IMR-90 (cell line): ENCODE measurements around the gene WDR62. TPM values are rescaled to one million over a fixed set of nuclear protein-coding genes. Genes with fewer than 3 reads are reported as not detected.

Experiments used
- ATAC-seq: fragments of 200-7000 bp; cut with Tn5 transposase; 2 replicates; pipeline ENCODE4 v1.9.1; 2020; ENCODE audit warnings: low read depth, mild to moderate bottlenecking, moderate library complexity
- BruUV-seq: library from RNA; stranded (reverse); fragments of 400-500 nt; replicated peaks from 2 replicates; lab custom pipeline; 2021; lab: Mats Ljungman, UMichigan
- CTCF ChIA-PET: fragments of 300-600 bp; formaldehyde crosslinking; extraction: SDS; loops from one replicate; lab custom pipeline; 2021; ENCODE audit warnings: antibody characterized with exemption; lab: Yijun Ruan, JAX
- POLR2A ChIA-PET: fragments of 300-600 bp; sonication (Branson Sonifier 250); formaldehyde crosslinking; loops from one replicate; lab custom pipeline; 2022; ENCODE audit warnings: antibody characterized with exemption; ENCODE audit not compliant: unreplicated experiment; lab: Charles Lee
- DNase-seq: peaks from one replicate; pipeline ENCODE4 v3.0.0; 2013
- H2AFZ ChIP-seq: replicated peaks from 2 replicates; pipeline ENCODE3; 2013; ENCODE audit warnings: low read length, mild to moderate bottlenecking; ENCODE audit not compliant: poor library complexity
- H2AK5ac ChIP-seq: 2 replicates; pipeline ENCODE4 v1.6.1; 2013; ENCODE audit warnings: low read depth, low read length, inconsistent platforms
- H2AK9ac ChIP-seq: replicated peaks from 2 replicates; pipeline ENCODE3; 2013; ENCODE audit warnings: mild to moderate bottlenecking, low read depth, low read length, moderate library complexity; ENCODE audit not compliant: poor library complexity
- H2BK120ac ChIP-seq: 2 replicates; pipeline ENCODE4 v1.6.1; 2013; ENCODE audit warnings: low read depth, low read length, inconsistent platforms
- H2BK15ac ChIP-seq: 3 replicates; pipeline ENCODE4 v1.6.1; 2013; ENCODE audit warnings: low read depth, low read length, inconsistent platforms
- H2BK20ac ChIP-seq: 2 replicates; pipeline ENCODE4 v1.6.1; 2013; ENCODE audit warnings: low read depth, mild to moderate bottlenecking, inconsistent platforms, low read length, moderate library complexity
- H2BK5ac ChIP-seq: 2 replicates; pipeline ENCODE4 v1.6.1; 2013; ENCODE audit warnings: mild to moderate bottlenecking, low read depth, low read length, inconsistent platforms; ENCODE audit not compliant: poor library complexity, severe bottlenecking
- H3K14ac ChIP-seq: replicated peaks from 2 replicates; pipeline ENCODE4 v1.6.1; 2013; ENCODE audit warnings: low read depth, low read length, inconsistent platforms
- H3K18ac ChIP-seq: 2 replicates; pipeline ENCODE4 v1.6.1; 2013; ENCODE audit warnings: low read depth, low read length, control low read depth
- H3K23ac ChIP-seq: 2 replicates; pipeline ENCODE4 v1.6.1; 2013; ENCODE audit warnings: low read depth, low read length, inconsistent platforms
- H3K27ac ChIP-seq: 2 replicates; pipeline ENCODE4 v1.5.1; 2013; ENCODE audit warnings: mild to moderate bottlenecking, control low read depth, low read length; ENCODE audit not compliant: insufficient read depth
- H3K27me3 ChIP-seq: 2 replicates; pipeline ENCODE4 v1.6.1; 2013; ENCODE audit warnings: low read length; ENCODE audit not compliant: control insufficient read depth, insufficient read depth
- H3K36me3 ChIP-seq: 2 replicates; pipeline ENCODE4 v1.6.1; 2013; ENCODE audit warnings: low read length, mixed read lengths; ENCODE audit not compliant: control insufficient read depth, insufficient read depth
- H3K4ac ChIP-seq: 2 replicates; pipeline ENCODE4 v1.6.1; 2013; ENCODE audit warnings: low read depth, low read length, inconsistent platforms
- H3K4me1 ChIP-seq: 2 replicates; pipeline ENCODE4 v1.6.1; 2013; ENCODE audit warnings: low read length, mixed read lengths; ENCODE audit not compliant: control insufficient read depth, insufficient read depth
- H3K4me2 ChIP-seq: 2 replicates; pipeline ENCODE4 v1.6.1; 2013; ENCODE audit warnings: low read depth, mild to moderate bottlenecking, control low read depth, low read length, moderate library complexity
- H3K4me3 ChIP-seq: 2 replicates; pipeline ENCODE4 v1.5.1; 2013; ENCODE audit warnings: low read depth, mild to moderate bottlenecking, control low read depth, low read length, moderate library complexity; ENCODE audit not compliant: insufficient read depth
- H3K56ac ChIP-seq: 2 replicates; pipeline ENCODE4 v1.6.1; 2013; ENCODE audit warnings: low read length, inconsistent platforms; ENCODE audit not compliant: insufficient read depth; ENCODE audit errors: extremely low read depth
- H3K79me1 ChIP-seq, 2 experiments: 2 replicates each; pipeline ENCODE4 v1.6.1; 2013; ENCODE audit warnings: low read length in 2 of 2, inconsistent platforms in 1 of 2, low read depth in 1 of 2
- H3K9ac ChIP-seq: 2 replicates; pipeline ENCODE4 v1.6.1; 2013; ENCODE audit warnings: low read depth, low read length, control low read depth
- H3K9me1 ChIP-seq: 2 replicates; pipeline ENCODE4 v1.6.1; 2013; ENCODE audit warnings: low read length, inconsistent platforms; ENCODE audit not compliant: insufficient read depth
- H3K9me3 ChIP-seq: 2 replicates; pipeline ENCODE4 v1.6.1; 2013; ENCODE audit warnings: low read length; ENCODE audit not compliant: control insufficient read depth, insufficient read depth
- H4K20me1 ChIP-seq: 2 replicates; pipeline ENCODE4 v1.6.1; 2013; ENCODE audit warnings: low read length, inconsistent platforms; ENCODE audit not compliant: insufficient read depth
- H4K5ac ChIP-seq: 2 replicates; pipeline ENCODE4 v1.6.1; 2013; ENCODE audit warnings: mild to moderate bottlenecking, low read depth, low read length, control low read depth
- H4K8ac ChIP-seq, 2 experiments: 2 replicates each; pipeline ENCODE4 v1.6.1; 2013; ENCODE audit warnings: low read depth in 2 of 2, low read length in 2 of 2, control low read depth in 1 of 2, inconsistent platforms in 1 of 2
- H4K91ac ChIP-seq: 2 replicates; pipeline ENCODE4 v1.6.1; 2013; ENCODE audit warnings: low read depth, low read length, inconsistent platforms; ENCODE audit not compliant: insufficient read depth
- BHLHE40 ChIP-seq: fragments of 150-350 bp; IDR thresholded peaks from 2 replicates; pipeline ENCODE4 v1.6.1; 2016; ENCODE audit warnings: mild to moderate bottlenecking, low read depth, low read length
- CEBPB ChIP-seq: IDR thresholded peaks from 2 replicates; pipeline ENCODE4 v1.6.1; 2012; ENCODE audit warnings: low read depth, low read length, improper control_type of control experiment
- CHD1 ChIP-seq: IDR thresholded peaks from 2 replicates; pipeline ENCODE4 v1.6.1; 2012; ENCODE audit warnings: low read depth, low read length, improper control_type of control experiment
- FOS ChIP-seq: fragments of 150-350 bp; IDR thresholded peaks from 2 replicates; pipeline ENCODE4 v1.6.1; 2016; ENCODE audit warnings: low read depth, low read length
- POLR2A ChIP-seq: IDR thresholded peaks from 2 replicates; pipeline ENCODE4 v1.6.1; 2012; ENCODE audit warnings: mild to moderate bottlenecking, low read depth, low read length
- RAD21 ChIP-seq: IDR thresholded peaks from 2 replicates; pipeline ENCODE4 v1.6.1; 2012; ENCODE audit warnings: low read length, improper control_type of control experiment
- RCOR1 ChIP-seq: IDR thresholded peaks from 2 replicates; pipeline ENCODE4 v1.6.1; 2012; ENCODE audit warnings: mild to moderate bottlenecking, low read length, improper control_type of control experiment; ENCODE audit not compliant: insufficient replicate concordance
- SMC3 ChIP-seq: fragments of 150-350 bp; IDR thresholded peaks from 2 replicates; pipeline ENCODE4 v1.6.1; 2016; ENCODE audit warnings: low read depth, mild to moderate bottlenecking, antibody characterized with exemption, low read length, moderate library complexity
- WGBS, 2 experiments: methylation state at CpG; one replicate each; pipeline versions ENCODE4 v1.1.5 to v1.1.7; 2013; ENCODE audit warnings: missing lambda C conversion rate in 2 of 2; ENCODE audit not compliant: insufficient read length in 1 of 2; ENCODE audit errors: extremely low coverage in 2 of 2; 5-methylcytosine and 5-hydroxymethylcytosine counted together
- dilution Hi-C: fragments of 300-500 bp; cut with HindIII; formaldehyde crosslinking; loops from one replicate; pipeline ENCODE4 v1.14.3; 2018; ENCODE audit warnings: low sequenced_read_pairs; ENCODE audit not compliant: unreplicated experiment
- in situ Hi-C: fragments of 300-500 bp; cut with MboI; formaldehyde crosslinking; loops from 3 replicates; pipeline ENCODE4 v1.14.3; 2019; ENCODE audit warnings: low sequenced_read_pairs, inconsistent platforms, mixed read lengths
- intact Hi-C: fragments of 100-400 bp; cut with micrococcal nuclease; formaldehyde crosslinking; loops from 2 replicates; pipeline ENCODE4 v1.10.0; 2022
- polyA plus RNA-seq, 3 experiments: library from polyadenylated mRNA; depleted of rRNA; stranded (reverse); fragments of >200 nt; gene quantifications; 2 replicates each; pipeline ENCODE4 v1.2.3, GENCODE V29; 2012; ENCODE audit warnings: low replicate concordance in 1 of 3
- total RNA-seq: library from RNA; depleted of rRNA; stranded (reverse); fragments of >200 nt; gene quantifications from 2 replicates; pipeline ENCODE4 v1.2.3, GENCODE V29; 2012
- TF ChIP-seq, protein P1 (sequence below): conservative IDR thresholded peaks from 2 replicates; pipeline ENCODE4 v1.5.1; 2012; ENCODE audit warnings: mild to moderate bottlenecking, low read depth, low read length, improper control_type of control experiment
- TF ChIP-seq, protein P2 (sequence below): fragments of 150-350 bp; IDR thresholded peaks from 2 replicates; pipeline ENCODE4 v1.6.1; 2016; ENCODE audit warnings: low read depth, mild to moderate bottlenecking, low read length, moderate library complexity, borderline replicate concordance

WDR62 gene
- total and polyA plus RNA-seq, 2 of the 4 experiments (the other 2 are of a cell fraction) = 4.5 to 7.0 TPM

DNA sequence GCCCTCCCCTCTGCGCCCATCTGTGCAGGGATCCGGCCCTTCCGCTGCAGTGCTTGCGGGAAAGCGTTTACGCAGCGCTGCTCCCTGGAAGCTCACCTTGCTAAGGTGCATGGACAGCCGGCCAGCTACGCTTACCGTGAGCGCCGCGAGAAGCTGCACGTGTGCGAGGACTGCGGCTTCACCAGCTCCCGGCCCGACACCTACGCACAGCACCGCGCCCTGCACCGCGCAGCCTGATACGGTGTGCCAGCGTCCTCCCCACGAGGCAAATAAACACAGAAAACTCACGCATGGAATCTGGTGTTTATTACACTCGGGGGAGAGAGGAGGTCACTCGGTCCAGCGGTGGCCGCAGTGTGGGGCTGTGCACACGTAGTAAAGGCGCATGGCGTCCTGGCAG, 58.7 kb downstream of the WDR62 start:
- Histone ChIP-seq H3K14ac (no peak overlapping the region), H3K4me3 (no peak overlapping the region), H3K9me1 (0 out of 2 replicates have a peak, but pooled peaks cover 6% of the 10 kb centered on the region), H3K79me1 (peaks cover 27 to 45% of the 10 kb centered on the region in 2 experiments), H3K9me3 (no peaks in the 10 kb centered on the region), H4K8ac (no peak overlapping the region; a peak in 1 of 4 replicates), H2AFZ (no peak overlapping the region), H3K4me1 (peaks cover 7% of the 10 kb centered on the region), H2BK5ac (no peak overlapping the region), H3K4ac (no peak overlapping the region), H3K36me3 (peaks cover 18% of the 10 kb centered on the region), H2BK20ac (no peak overlapping the region), H3K27ac (no peak overlapping the region), H3K18ac (no peak overlapping the region), H4K5ac (no peak overlapping the region), H2AK5ac (no peak overlapping the region), H4K91ac (no peak overlapping the region), H2BK120ac (no peak overlapping the region), H2AK9ac (peak overlapping the region; percentile 97), H3K9ac (no peak overlapping the region), H3K23ac (no peak overlapping the region), H3K4me2 (peak overlapping the region; percentile 91; the same call in 1 of the 2 replicates), H3K56ac (no peak overlapping the region), H3K27me3 (no peaks in the 10 kb centered on the region), H2BK15ac (no peak overlapping the region), H4K20me1 (peaks cover 8% of the 10 kb centered on the region)
- POLR2A ChIA-PET = no interaction called here
- TF ChIP-seq CEBPB = no peak
- TF ChIP-seq, protein P1, sequence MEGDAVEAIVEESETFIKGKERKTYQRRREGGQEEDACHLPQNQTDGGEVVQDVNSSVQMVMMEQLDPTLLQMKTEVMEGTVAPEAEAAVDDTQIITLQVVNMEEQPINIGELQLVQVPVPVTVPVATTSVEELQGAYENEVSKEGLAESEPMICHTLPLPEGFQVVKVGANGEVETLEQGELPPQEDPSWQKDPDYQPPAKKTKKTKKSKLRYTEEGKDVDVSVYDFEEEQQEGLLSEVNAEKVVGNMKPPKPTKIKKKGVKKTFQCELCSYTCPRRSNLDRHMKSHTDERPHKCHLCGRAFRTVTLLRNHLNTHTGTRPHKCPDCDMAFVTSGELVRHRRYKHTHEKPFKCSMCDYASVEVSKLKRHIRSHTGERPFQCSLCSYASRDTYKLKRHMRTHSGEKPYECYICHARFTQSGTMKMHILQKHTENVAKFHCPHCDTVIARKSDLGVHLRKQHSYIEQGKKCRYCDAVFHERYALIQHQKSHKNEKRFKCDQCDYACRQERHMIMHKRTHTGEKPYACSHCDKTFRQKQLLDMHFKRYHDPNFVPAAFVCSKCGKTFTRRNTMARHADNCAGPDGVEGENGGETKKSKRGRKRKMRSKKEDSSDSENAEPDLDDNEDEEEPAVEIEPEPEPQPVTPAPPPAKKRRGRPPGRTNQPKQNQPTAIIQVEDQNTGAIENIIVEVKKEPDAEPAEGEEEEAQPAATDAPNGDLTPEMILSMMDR = no peak
- TF ChIP-seq POLR2A = no peak
- TF ChIP-seq RAD21 = no peak
- no peak for TF ChIP-seq RCOR1
- TF ChIP-seq, protein P2, sequence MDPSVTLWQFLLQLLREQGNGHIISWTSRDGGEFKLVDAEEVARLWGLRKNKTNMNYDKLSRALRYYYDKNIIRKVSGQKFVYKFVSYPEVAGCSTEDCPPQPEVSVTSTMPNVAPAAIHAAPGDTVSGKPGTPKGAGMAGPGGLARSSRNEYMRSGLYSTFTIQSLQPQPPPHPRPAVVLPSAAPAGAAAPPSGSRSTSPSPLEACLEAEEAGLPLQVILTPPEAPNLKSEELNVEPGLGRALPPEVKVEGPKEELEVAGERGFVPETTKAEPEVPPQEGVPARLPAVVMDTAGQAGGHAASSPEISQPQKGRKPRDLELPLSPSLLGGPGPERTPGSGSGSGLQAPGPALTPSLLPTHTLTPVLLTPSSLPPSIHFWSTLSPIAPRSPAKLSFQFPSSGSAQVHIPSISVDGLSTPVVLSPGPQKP = no peak
- TF ChIP-seq FOS = no peak
- TF ChIP-seq CHD1 = no peak
- TF ChIP-seq BHLHE40 = no peak
- TF ChIP-seq SMC3 = no peak
- ATAC-seq = no peak
- BruUV-seq = no TSS peak
- CTCF ChIA-PET = no interaction called here
- no peak for DNase-seq
- in situ Hi-C loops = no loop called here
- dilution Hi-C loops = no loop called here
- intact Hi-C loops = no loop called here
- WGBS, 2 experiments = 92% methylated on average over 21 of the region's 34 CpGs; no CpG with 5 or more reads in 1 of the 2 experiments
